Regular cardiac myocyte (primary cell): ENCODE data around the gene SKAP2. TPM values are rescaled to one million over a fixed set of nuclear protein-coding genes. Genes with fewer than 3 reads are reported as not detected.

Experiments used
- total RNA-seq: library from RNA; depleted of rRNA; stranded (reverse); fragments of >200 nt; gene quantifications from 2 replicates; pipeline ENCODE4 v1.2.3, GENCODE V29; 2014

The SKAP2 gene, protein sequence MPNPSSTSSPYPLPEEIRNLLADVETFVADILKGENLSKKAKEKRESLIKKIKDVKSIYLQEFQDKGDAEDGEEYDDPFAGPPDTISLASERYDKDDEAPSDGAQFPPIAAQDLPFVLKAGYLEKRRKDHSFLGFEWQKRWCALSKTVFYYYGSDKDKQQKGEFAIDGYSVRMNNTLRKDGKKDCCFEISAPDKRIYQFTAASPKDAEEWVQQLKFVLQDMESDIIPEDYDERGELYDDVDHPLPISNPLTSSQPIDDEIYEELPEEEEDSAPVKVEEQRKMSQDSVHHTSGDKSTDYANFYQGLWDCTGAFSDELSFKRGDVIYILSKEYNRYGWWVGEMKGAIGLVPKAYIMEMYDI
- 2.7 and 3.1 TPM in 2 replicates for total RNA-seq

DNA sequence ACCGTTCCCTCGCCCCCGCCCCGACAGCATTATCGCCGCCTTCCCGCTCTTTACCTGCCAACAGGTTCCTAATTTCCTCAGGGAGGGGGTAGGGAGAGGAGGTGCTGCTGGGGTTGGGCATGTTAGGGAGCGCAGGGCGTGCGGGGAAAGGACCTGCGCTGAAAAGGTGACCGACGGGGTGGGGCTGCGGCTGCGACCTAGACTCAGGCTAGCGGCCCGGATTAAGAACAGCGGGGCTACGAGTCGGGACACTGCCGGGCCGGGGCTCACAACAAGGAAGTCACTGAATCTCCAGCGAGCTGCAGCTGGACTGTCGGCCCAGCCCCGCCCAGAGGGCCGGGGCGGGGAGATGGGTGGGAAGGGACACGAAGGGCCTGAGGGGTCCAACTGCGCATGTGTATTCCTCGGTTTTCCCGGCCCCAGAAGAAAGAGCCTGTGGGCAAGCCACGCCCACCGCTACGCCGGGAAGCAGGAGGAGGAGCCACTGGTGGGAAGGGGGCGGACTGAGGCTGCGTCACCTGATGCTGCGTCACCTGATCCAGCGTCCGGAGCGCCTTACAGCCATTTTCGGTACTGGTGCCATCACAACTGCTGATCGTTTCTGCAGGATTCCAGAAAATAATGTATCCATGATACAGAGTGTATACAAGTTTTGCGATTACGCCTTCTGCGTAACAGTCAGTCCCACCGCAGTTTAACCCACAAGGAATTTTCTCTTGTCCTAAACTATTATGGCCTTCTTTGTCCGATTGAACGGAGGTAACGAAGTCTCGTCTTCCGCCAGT, at the start of gene SKAP2:
Gene SKAP2, minus strand, starts transcription at position 282 of the 785 bp plus-strand sequence. Its CDS starts 161 bp downstream, at position 121.

Other genes with a start within 250 kb of the SKAP2 start
- not detected in 2 replicates for gene HOXA1, start 231.4 kb upstream of the SKAP2 start, total RNA-seq
- gene HOXA2, start 238.1 kb upstream of the SKAP2 start, total RNA-seq = 0.28 TPM in 1 of 2 replicates, not detected in the other